SU-DHL-6 (cell line): Measurements from ENCODE around the gene TRIM33.

Source experiments
- CTCF ChIP-seq: fragments of 200-600 bp; sonication (generic); IDR thresholded peaks from one replicate; pipeline ENCODE4 v1.5.1; 2017; ENCODE audit warnings: antibody characterized with exemption, mild to moderate bottlenecking, low read length, moderate library complexity; ENCODE audit not compliant: insufficient read depth, poor library complexity, severe bottlenecking
- EZH2phosphoT487 ChIP-seq: fragments of 200-600 bp; sonication (generic), shearing (Covaris generic); conservative IDR thresholded peaks from 2 replicates; pipeline ENCODE4 v1.6.1; 2018; ENCODE audit warnings: mild to moderate bottlenecking, antibody characterized with exemption, low read length, moderate library complexity, mixed read lengths

GRCh38 chr1:114350731-114351445 is 160.1 kb downstream of the TRIM33 start:
- TF ChIP-seq CTCF = no peak
- no peak for TF ChIP-seq EZH2phosphoT487
